ENCODE measurements around the gene KSR2.
"Not testable (repeated sequence)": the region's sequence is repeated elsewhere in the genome, so short reads cannot be mapped to it uniquely, and the experiment has no call there.

The KSR2 gene

GRCh38 chr12:117766008-117766407, 202.8 kb downstream of the KSR2 start:
- Histone ChIP-seq H3K9me3 (no peaks in the 10 kb centered on the region), H3K4me1 (ENCODE audit: control insufficient read depth in 1 of 2, insufficient read depth in 1 of 2, low read depth in 1 of 2, low read length in 1 of 2) (no peaks in the 10 kb centered on the region), H3K36me3 (no peaks in the 10 kb centered on the region), H3K27ac (no peak overlapping the region), H3K4me3 (ENCODE audit: low read depth in 1 of 2, low read length in 1 of 2) (no peak overlapping the region), H3K27me3 (no peaks in the 10 kb centered on the region)
- TF ChIP-seq, protein P1, sequence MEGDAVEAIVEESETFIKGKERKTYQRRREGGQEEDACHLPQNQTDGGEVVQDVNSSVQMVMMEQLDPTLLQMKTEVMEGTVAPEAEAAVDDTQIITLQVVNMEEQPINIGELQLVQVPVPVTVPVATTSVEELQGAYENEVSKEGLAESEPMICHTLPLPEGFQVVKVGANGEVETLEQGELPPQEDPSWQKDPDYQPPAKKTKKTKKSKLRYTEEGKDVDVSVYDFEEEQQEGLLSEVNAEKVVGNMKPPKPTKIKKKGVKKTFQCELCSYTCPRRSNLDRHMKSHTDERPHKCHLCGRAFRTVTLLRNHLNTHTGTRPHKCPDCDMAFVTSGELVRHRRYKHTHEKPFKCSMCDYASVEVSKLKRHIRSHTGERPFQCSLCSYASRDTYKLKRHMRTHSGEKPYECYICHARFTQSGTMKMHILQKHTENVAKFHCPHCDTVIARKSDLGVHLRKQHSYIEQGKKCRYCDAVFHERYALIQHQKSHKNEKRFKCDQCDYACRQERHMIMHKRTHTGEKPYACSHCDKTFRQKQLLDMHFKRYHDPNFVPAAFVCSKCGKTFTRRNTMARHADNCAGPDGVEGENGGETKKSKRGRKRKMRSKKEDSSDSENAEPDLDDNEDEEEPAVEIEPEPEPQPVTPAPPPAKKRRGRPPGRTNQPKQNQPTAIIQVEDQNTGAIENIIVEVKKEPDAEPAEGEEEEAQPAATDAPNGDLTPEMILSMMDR (IDR thresholded peaks at IDR 0.05) = no peak

GRCh38 chr12:117762143-117762542, 206.6 kb downstream of the KSR2 start:
- Histone ChIP-seq H3K27me3 (no peaks in the 10 kb centered on the region), H3K36me3 (no peaks in the 10 kb centered on the region), H3K4me1 (ENCODE audit: control insufficient read depth in 1 of 2, insufficient read depth in 1 of 2, low read depth in 1 of 2, low read length in 1 of 2) (no peaks in the 10 kb centered on the region), H3K4me3 (ENCODE audit: low read depth in 1 of 2, low read length in 1 of 2) (no peak overlapping the region), H3K9me3 (no peaks in the 10 kb centered on the region), H3K27ac (no peak overlapping the region)
- TF ChIP-seq, protein P1 (IDR thresholded peaks at IDR 0.05) = no peak

GRCh38 chr12:117761528-117762100, 207.2 kb downstream of the KSR2 start:
- H3K4me3 ChIP-seq (ENCODE audit: low read depth in 1 of 2, low read length in 1 of 2) = no peak overlapping the region
- H3K27me3 ChIP-seq = no peaks in the 10 kb centered on the region
- no peaks in the 10 kb centered on the region for H3K36me3 ChIP-seq
- no peaks in the 10 kb centered on the region for H3K4me1 ChIP-seq (ENCODE audit: control insufficient read depth in 1 of 2, insufficient read depth in 1 of 2, low read depth in 1 of 2, low read length in 1 of 2)
- H3K9me3 ChIP-seq = no peaks in the 10 kb centered on the region
- TF ChIP-seq, protein P1 (IDR thresholded peaks at IDR 0.05) = no peak
- no peak overlapping the region for H3K27ac ChIP-seq

- Histone ChIP-seq H3K4me1 (ENCODE audit: control insufficient read depth in 1 of 2, insufficient read depth in 1 of 2, low read depth in 1 of 2, low read length in 1 of 2) (no peaks in the 10 kb centered on the region), H3K4me3 (ENCODE audit: low read depth in 1 of 2, low read length in 1 of 2) (no peak overlapping the region), H3K27me3 (no peaks in the 10 kb centered on the region), H3K27ac (no peak overlapping the region), H3K36me3 (no peaks in the 10 kb centered on the region), H3K9me3 (no peaks in the 10 kb centered on the region)
- TF ChIP-seq, protein P1 (IDR thresholded peaks at IDR 0.05) = no peak
Observed at GRCh38 chr12:117760990-117761389, 207.8 kb downstream of the KSR2 start.

GRCh38 chr12:117750657-117751056, 218.1 kb downstream of the KSR2 start:
- Histone ChIP-seq H3K4me3 (ENCODE audit: low read depth in 1 of 2, low read length in 1 of 2) (no peak overlapping the region), H3K36me3 (no peaks in the 10 kb centered on the region), H3K4me1 (ENCODE audit: control insufficient read depth in 1 of 2, insufficient read depth in 1 of 2, low read depth in 1 of 2, low read length in 1 of 2) (no peaks in the 10 kb centered on the region), H3K27me3 (no peaks in the 10 kb centered on the region), H3K27ac (no peak overlapping the region), H3K9me3 (no peaks in the 10 kb centered on the region)
- TF ChIP-seq, protein P1 (IDR thresholded peaks at IDR 0.05) = no peak

DNA sequence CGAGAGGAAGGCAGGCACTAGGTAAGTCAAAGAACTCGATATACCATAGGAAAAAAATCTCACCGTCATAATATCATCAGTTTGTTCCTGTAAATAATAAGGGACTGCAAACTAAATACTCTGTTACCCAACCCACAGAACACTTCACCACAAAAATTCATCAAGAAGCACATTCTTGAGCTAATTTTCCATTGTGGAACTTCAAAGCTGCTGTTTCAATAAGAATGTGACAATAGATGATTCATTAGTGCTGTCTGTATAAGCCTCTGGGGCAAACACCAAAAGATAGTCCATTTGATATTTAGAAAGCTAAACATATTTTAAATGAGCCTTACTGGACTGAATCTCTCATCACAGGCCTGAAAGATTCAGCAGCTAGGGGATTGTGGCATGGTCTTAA, 219.4 kb downstream of the KSR2 start:
- no peaks in the 10 kb centered on the region for H3K9me3 ChIP-seq
- no peak overlapping the region for H3K27ac ChIP-seq
- no peaks in the 10 kb centered on the region for H3K27me3 ChIP-seq
- no peaks in the 10 kb centered on the region for H3K36me3 ChIP-seq
- no peaks in the 10 kb centered on the region for H3K4me1 ChIP-seq (ENCODE audit: control insufficient read depth in 1 of 2, insufficient read depth in 1 of 2, low read depth in 1 of 2, low read length in 1 of 2)
- TF ChIP-seq, protein P1 (IDR thresholded peaks at IDR 0.05) = no peak
- H3K4me3 ChIP-seq (ENCODE audit: low read depth in 1 of 2, low read length in 1 of 2) = no peak overlapping the region

DNA sequence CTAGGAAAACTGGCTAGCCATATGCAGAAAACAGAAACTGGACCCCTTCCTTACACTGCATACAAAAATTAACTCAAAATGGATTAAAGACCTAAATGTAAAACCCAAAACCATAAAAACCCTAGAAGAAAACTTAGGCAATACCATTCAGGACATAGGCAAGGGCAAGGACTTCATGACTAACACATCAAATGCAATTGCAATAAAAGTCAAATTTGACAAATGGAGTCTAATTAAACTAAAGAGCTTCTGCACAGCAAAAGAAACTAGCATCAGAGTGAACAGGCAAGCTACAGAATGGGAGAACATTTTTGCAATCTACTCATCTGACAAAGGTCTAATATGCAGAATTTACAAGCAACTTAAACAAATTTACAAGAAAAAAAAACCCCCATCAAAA, 222.4 kb downstream of the KSR2 start:
- not testable (repeated sequence) for H3K27me3 ChIP-seq; H3K4me3 ChIP-seq (ENCODE audit: low read depth in 1 of 2, low read length in 1 of 2); H3K27ac ChIP-seq; H3K4me1 ChIP-seq (ENCODE audit: control insufficient read depth in 1 of 2, insufficient read depth in 1 of 2, low read depth in 1 of 2, low read length in 1 of 2); H3K9me3 ChIP-seq; H3K36me3 ChIP-seq

Data from neutrophil (primary cell).